Natural killer cell (primary cell): Measurements from ENCODE around the gene ANKRD11. TPM values are rescaled to one million over a fixed set of nuclear protein-coding genes. Genes with fewer than 3 reads are reported as not detected.

Experiments
- ATAC-seq, 3 donors: fragments of 150-1000 bp in 2 of 3; fragments of 200-7000 bp in 1 of 3; cut with Tn5 transposase; 1 replicate in 1 of 3; 2 replicates in 2 of 3; pipeline ENCODE4 v1.10.0; 2021; ENCODE audit warnings: mild to moderate bottlenecking in 2 of 3, moderate library complexity in 2 of 3
- DNase-seq, 2 donors: peaks; one replicate each; pipeline versions ENCODE4 v3.0.0 to v3.0.0-alpha.2; 2013 to 2021; ENCODE audit warnings: mixed read lengths in 1 of 2
- H3K27ac ChIP-seq: one replicate; pipeline ENCODE4 v1.5.1; 2013; ENCODE audit warnings: mild to moderate bottlenecking, low read length
- H3K27me3 ChIP-seq: one replicate; pipeline ENCODE4 v1.6.1; 2013; ENCODE audit warnings: low read length; ENCODE audit not compliant: control insufficient read depth, insufficient read depth
- H3K36me3 ChIP-seq: one replicate; pipeline ENCODE4 v1.6.1; 2013; ENCODE audit warnings: low read length; ENCODE audit not compliant: control insufficient read depth, insufficient read depth
- H3K4me1 ChIP-seq: one replicate; pipeline ENCODE4 v1.6.1; 2013; ENCODE audit warnings: low read length; ENCODE audit not compliant: control insufficient read depth, insufficient read depth
- H3K4me3 ChIP-seq: one replicate; pipeline ENCODE4 v1.5.1; 2013; ENCODE audit warnings: low read length
- H3K9me3 ChIP-seq: one replicate; pipeline ENCODE4 v1.6.1; 2013; ENCODE audit warnings: low read length; ENCODE audit not compliant: control insufficient read depth, insufficient read depth
- H3K27ac Mint-ChIP-seq, 2 donors: one replicate each; pipeline ENCODE4 v1.8.0; 2022; ENCODE audit warnings: mild to moderate bottlenecking in 2 of 2, mixed read lengths in 2 of 2, moderate library complexity in 1 of 2
- H3K27me3 Mint-ChIP-seq, 2 donors: one replicate each; pipeline ENCODE4 v1.8.0; 2022; ENCODE audit warnings: low read depth in 2 of 2, mixed read lengths in 2 of 2
- H3K36me3 Mint-ChIP-seq: one replicate; pipeline ENCODE4 v1.8.0; 2022; ENCODE audit warnings: mixed read lengths
- H3K4me1 Mint-ChIP-seq, 2 donors: one replicate each; pipeline ENCODE4 v1.8.0; 2022; ENCODE audit warnings: mixed read lengths in 2 of 2
- H3K4me3 Mint-ChIP-seq: one replicate; pipeline ENCODE4 v1.8.0; 2022; ENCODE audit warnings: mild to moderate bottlenecking, moderate library complexity, mixed read lengths
- H3K9me3 Mint-ChIP-seq, 2 donors: one replicate each; pipeline ENCODE4 v1.8.0; 2022; ENCODE audit warnings: mixed read lengths in 2 of 2
- CTCF ChIP-seq: fragments of 200-600 bp; IDR thresholded peaks from one replicate; pipeline ENCODE4 v1.8.0; 2022; ENCODE audit warnings: antibody characterized with exemption
- WGBS: methylation state at CpG from one replicate; pipeline ENCODE4 v1.1.7; 2013; ENCODE audit warnings: missing lambda C conversion rate; ENCODE audit not compliant: insufficient coverage; 5-methylcytosine and 5-hydroxymethylcytosine counted together
- intact Hi-C: fragments of 100-400 bp; cut with micrococcal nuclease; formaldehyde crosslinking; loops from one replicate; pipeline ENCODE4 v1.14.2; 2022
- total RNA-seq, 4 donors: library from RNA; stranded (reverse); fragments of 120-200 nt in 1 of 4; gene quantifications; one replicate each; pipeline versions ENCODE4 v1.2.3 to v1.2.4, GENCODE V29; 2013 to 2022

Gene ANKRD11
- total RNA-seq, 3 donors from 2014 or later (not counting 1 experiment from before 2014, with no cell fraction given), result 230 to 299 (median 287) TPM

GRCh38 chr16:89318430-89318758 is 172.0 kb downstream of the ANKRD11 start:
- 91% methylated on average over 11 of the region's 11 CpGs for WGBS
- Mint-ChIP-seq H3K36me3 (no peaks in the 10 kb centered on the region), H3K27me3 (no peaks in the 10 kb centered on the region), H3K4me1 (peaks cover 82 to 88% of the 10 kb centered on the region in 2 donors), H3K9me3 (no peaks in the 10 kb centered on the region), H3K4me3 (peak overlapping the region; percentile 62), H3K27ac (peak overlapping the region; percentile 98)
- no peaks in the 10 kb centered on the region for H3K27me3 ChIP-seq
- H3K36me3 ChIP-seq, result no peaks in the 10 kb centered on the region
- no peak for ATAC-seq
- TF ChIP-seq CTCF, result no peak
- no peaks in the 10 kb centered on the region for H3K9me3 ChIP-seq
- no peak overlapping the region for H3K27ac ChIP-seq
- peaks cover 97% of the 10 kb centered on the region for H3K4me1 ChIP-seq
- intact Hi-C loops, result loop anchor here (5.0 to 10.0 kb wide), 3 partner anchors 39 to 189 kb away; partner anchors contain the start of gene SPG7
- no peak overlapping the region for H3K4me3 ChIP-seq
- DNase-seq, result no peak

DNA sequence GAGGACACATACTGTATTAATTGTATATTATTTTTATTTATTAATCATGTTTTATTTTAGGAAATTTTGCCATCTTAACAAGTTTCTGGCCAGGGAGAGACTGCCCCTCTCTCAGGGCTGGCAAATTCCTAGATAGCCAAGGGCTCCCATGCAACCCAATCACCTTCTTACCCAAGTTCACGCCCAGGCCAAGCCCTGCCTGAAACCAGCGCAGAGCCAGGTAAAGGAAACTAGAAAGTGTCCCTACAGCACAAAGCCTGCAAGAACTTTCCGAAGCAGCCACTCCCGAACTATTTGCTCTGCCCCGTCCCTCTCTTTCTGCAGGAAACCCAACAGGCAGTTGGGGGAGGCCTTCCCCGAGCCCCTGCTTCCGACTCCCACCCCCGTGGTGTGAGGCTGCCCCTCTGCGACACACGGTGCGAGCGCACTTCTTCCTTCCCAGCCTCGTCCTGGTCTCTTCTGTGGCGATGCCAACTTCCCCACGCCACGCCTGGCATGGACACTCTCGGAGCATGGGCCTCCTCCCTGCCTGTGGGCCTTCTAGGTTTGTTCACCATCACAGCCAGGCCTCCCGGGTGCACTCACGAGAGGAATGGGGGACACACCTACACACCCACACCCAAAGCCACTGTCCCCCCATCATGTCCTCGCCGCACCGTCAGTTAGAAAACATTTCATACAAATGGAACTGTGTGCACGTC is 172.5 kb downstream of the ANKRD11 start:
- ATAC-seq, result no peak

DNA sequence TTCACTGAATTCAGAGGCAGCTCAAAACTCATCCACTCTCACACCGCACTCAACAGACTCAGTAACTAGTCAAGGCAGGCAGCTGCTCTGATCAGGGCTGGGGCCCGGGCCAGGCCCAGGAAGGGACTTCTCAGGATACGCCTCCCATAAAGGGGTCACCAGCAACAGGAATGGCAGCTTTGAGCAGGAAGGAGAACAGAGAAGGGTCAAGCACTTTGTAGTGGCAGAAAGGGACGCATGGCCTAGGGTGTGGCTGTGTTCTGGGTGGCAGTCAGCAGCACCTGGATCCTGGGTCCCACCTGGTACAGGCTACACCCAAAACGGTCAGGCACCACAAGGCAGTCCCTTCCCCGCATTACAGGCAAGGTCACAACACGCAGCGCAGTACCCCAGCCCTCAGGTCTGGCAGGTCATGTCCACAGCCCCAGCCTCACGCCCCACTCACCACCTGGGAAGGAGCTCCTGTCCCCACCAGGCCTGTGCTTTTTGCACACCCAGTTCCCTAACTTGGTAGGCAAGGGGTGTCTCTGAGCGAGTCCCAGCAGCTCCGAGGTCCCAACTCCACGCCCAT is 173.2 kb downstream of the ANKRD11 start:
- no peak for TF ChIP-seq CTCF
- Mint-ChIP-seq H3K4me3 (peak overlapping the region; percentile 88), H3K27me3 (no peaks in the 10 kb centered on the region), H3K36me3 (no peaks in the 10 kb centered on the region), H3K9me3 (no peaks in the 10 kb centered on the region), H3K4me1 (peaks cover 81 to 92% of the 10 kb centered on the region in 2 donors), H3K27ac (peak overlapping the region; percentile 98)
- WGBS, result 95% methylated on average over 12 of the region's 12 CpGs
- DNase-seq (no peak), ATAC-seq (no peak)
- Histone ChIP-seq H3K4me3 (no peak overlapping the region), H3K9me3 (no peaks in the 10 kb centered on the region), H3K27ac (peak overlapping the region; percentile 84), H3K4me1 (peaks cover 99% of the 10 kb centered on the region), H3K36me3 (peaks cover 3% of the 10 kb centered on the region), H3K27me3 (no peaks in the 10 kb centered on the region)
- intact Hi-C loops, result loop anchor here (2.0 to 10.0 kb wide), 4 partner anchors 40 to 190 kb away; partner anchors contain the start of gene SPG7

More for the DNA sequence above, 172.5 kb downstream of the ANKRD11 start:
- Mint-ChIP-seq H3K27me3 (no peaks in the 10 kb centered on the region), H3K4me1 (peaks cover 84 to 90% of the 10 kb centered on the region in 2 donors), H3K9me3 (no peaks in the 10 kb centered on the region), H3K4me3 (peak overlapping the region; percentile 62), H3K27ac (peak overlapping the region; percentile 98), H3K36me3 (no peaks in the 10 kb centered on the region)
- H3K27ac ChIP-seq, result no peak overlapping the region
- peaks cover 2% of the 10 kb centered on the region for H3K36me3 ChIP-seq
- peaks cover 99% of the 10 kb centered on the region for H3K4me1 ChIP-seq
- no peak for TF ChIP-seq CTCF
- no peaks in the 10 kb centered on the region for H3K9me3 ChIP-seq
- DNase-seq, result no peak
- H3K4me3 ChIP-seq, result no peak overlapping the region
- intact Hi-C loops, result loop anchor here (2.0 to 10.0 kb wide), 4 partner anchors 39 to 189 kb away; partner anchors contain the start of gene SPG7
- WGBS, result 70% methylated on average over 23 of the region's 23 CpGs
- no peaks in the 10 kb centered on the region for H3K27me3 ChIP-seq
